Activated CD8-positive, alpha-beta T cell treated with anti-CD3 and anti-CD28 coated beads for 36 hours (primary cell): ENCODE results near the gene GALNT17. TPM values are rescaled to one million over a fixed set of nuclear protein-coding genes. Genes with fewer than 3 reads are reported as not detected.
"Not testable (repeated sequence)": the region's sequence is repeated elsewhere in the genome, so short reads cannot be mapped to it uniquely, and the experiment has no call there.

Experiments
- ATAC-seq: fragments of 200-7000 bp; cut with Tn5 transposase; one replicate; pipeline ENCODE4 v1.10.0; 2021; ENCODE audit warnings: mild to moderate bottlenecking, moderate library complexity
- CTCF ChIA-PET: fragments of 350-600 bp; sonication (Branson Sonifier 250); formaldehyde crosslinking; loops from one replicate; lab custom pipeline; 2021; ENCODE audit warnings: antibody characterized with exemption; lab: Charles Lee
- POLR2A ChIA-PET: fragments of 350-600 bp; sonication (Branson Sonifier 250); formaldehyde crosslinking; loops from one replicate; lab custom pipeline; 2021; ENCODE audit warnings: antibody characterized with exemption; lab: Charles Lee
- DNase-seq: peaks from one replicate; pipeline ENCODE4 v3.0.0-alpha.2; 2020
- H3K27ac Mint-ChIP-seq: one replicate; pipeline ENCODE4 v1.8.0; 2021; ENCODE audit warnings: mild to moderate bottlenecking, mixed read lengths
- H3K27me3 Mint-ChIP-seq: one replicate; pipeline ENCODE4 v1.8.0; 2021; ENCODE audit warnings: mixed read lengths
- H3K36me3 Mint-ChIP-seq: one replicate; pipeline ENCODE4 v1.8.0; 2021; ENCODE audit warnings: low read depth, mixed read lengths
- H3K4me1 Mint-ChIP-seq: one replicate; pipeline ENCODE4 v1.8.0; 2021; ENCODE audit warnings: low read depth, mixed read lengths
- H3K4me3 Mint-ChIP-seq: one replicate; pipeline ENCODE4 v1.8.0; 2021; ENCODE audit warnings: mild to moderate bottlenecking, moderate library complexity, mixed read lengths
- H3K9me3 Mint-ChIP-seq: one replicate; pipeline ENCODE4 v1.8.0; 2021; ENCODE audit warnings: mixed read lengths
- intact Hi-C: fragments of 100-400 bp; cut with micrococcal nuclease; formaldehyde crosslinking; loops from one replicate; pipeline ENCODE4 v1.10.0; 2022
- total RNA-seq, 2 experiments: library from RNA; stranded (reverse); gene quantifications; one replicate each; pipeline ENCODE4 v1.2.3, GENCODE V29; 2021
- TF ChIP-seq, protein P1 (sequence below): fragments of 200-600 bp; IDR thresholded peaks from one replicate; pipeline ENCODE4 v1.8.0; 2022; ENCODE audit warnings: antibody characterized with exemption, mild to moderate bottlenecking

GALNT17 gene
- total RNA-seq, 2 experiments from 2014 or later = not detected

DNA sequence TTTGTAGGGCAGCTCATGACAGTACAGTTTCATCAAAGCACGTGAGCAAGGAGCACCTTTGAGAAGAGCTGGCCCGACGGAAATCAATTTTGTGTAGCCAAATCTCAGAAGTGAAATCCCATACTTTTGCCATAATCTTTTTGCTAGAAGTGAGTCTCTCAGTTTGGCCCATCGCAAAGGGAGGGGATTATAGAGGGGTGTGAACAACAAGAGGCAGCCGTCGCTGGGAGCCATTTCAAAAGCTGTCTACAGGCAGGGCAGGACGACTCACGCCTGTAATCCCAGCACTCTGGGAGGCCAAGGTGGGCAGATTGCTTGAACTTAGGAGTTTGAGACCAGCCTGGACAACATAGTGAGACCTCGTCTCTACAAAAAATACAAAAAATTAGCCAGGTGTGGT lies 599.8 kb downstream of the GALNT17 start:
- H3K4me3 Mint-ChIP-seq = no peak overlapping the region
- no peak overlapping the region for H3K27ac Mint-ChIP-seq
- no peak for ATAC-seq
- ChIA-PET CTCF (interaction anchor here (1.0 kb wide), 1 partner anchor 143 kb away, joined by 3 read pairs; no protein-coding TSS in a partner anchor), POLR2A (no interaction called here)
- no peaks in the 10 kb centered on the region for H3K4me1 Mint-ChIP-seq
- H3K36me3 Mint-ChIP-seq = no peaks in the 10 kb centered on the region
- intact Hi-C loops = loop anchor here (2.0 kb wide), 1 partner anchor 875 kb away; no protein-coding TSS in a partner anchor
- H3K27me3 Mint-ChIP-seq = peaks cover 6% of the 10 kb centered on the region
- no peak for DNase-seq
- TF ChIP-seq, protein P1, sequence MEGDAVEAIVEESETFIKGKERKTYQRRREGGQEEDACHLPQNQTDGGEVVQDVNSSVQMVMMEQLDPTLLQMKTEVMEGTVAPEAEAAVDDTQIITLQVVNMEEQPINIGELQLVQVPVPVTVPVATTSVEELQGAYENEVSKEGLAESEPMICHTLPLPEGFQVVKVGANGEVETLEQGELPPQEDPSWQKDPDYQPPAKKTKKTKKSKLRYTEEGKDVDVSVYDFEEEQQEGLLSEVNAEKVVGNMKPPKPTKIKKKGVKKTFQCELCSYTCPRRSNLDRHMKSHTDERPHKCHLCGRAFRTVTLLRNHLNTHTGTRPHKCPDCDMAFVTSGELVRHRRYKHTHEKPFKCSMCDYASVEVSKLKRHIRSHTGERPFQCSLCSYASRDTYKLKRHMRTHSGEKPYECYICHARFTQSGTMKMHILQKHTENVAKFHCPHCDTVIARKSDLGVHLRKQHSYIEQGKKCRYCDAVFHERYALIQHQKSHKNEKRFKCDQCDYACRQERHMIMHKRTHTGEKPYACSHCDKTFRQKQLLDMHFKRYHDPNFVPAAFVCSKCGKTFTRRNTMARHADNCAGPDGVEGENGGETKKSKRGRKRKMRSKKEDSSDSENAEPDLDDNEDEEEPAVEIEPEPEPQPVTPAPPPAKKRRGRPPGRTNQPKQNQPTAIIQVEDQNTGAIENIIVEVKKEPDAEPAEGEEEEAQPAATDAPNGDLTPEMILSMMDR = no peak
- H3K9me3 Mint-ChIP-seq = peaks cover 1% of the 10 kb centered on the region

DNA sequence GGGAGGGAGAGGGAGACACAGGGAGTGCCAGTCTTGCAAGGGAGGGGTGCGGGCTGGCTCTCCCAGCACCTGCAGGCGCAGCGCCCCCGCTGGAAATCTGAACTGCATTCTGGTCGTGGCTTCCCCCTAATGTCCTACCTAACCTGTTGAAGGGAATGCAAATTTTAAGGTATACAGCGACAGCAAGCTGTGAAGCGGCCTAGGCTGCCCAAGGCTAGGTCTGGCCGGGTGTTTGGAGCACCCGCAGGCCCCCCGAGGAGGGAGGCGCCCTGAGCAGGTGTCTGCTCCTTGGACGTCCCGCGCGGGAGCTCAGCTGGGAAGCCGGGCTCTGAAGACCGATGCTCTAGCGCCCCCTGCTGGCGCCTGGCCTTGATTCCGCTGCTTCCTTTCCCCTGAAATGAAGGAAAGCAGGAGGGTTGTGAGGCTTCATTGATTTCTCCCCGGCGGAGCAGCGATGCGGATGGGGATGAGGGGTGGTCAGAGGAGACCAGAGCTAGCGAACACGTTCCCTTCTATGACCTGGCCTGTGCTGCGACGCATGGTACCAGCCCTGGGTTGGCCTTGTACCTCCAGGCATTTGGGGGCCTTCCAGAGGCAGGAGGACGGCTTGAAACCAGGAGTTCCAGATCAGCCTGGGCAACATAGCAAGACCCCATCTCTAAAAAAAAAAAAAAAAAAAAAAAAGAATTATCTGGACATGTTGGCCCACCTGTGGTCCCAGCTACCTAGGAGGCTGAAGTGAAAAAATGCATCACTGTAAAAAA lies 601.3 kb downstream of the GALNT17 start:
- no peak for ATAC-seq
- Mint-ChIP-seq H3K27me3 (peaks cover 6% of the 10 kb centered on the region), H3K36me3 (no peaks in the 10 kb centered on the region), H3K27ac (no peak overlapping the region), H3K9me3 (peaks cover 1% of the 10 kb centered on the region), H3K4me3 (no peak overlapping the region), H3K4me1 (no peaks in the 10 kb centered on the region)
- TF ChIP-seq, protein P1 = peak; percentile 88
- intact Hi-C loops = loop anchor here (2.0 kb wide), 1 partner anchor 876 kb away; no protein-coding TSS in a partner anchor
- POLR2A ChIA-PET = no interaction called here
- DNase-seq = peak; percentile 77
- CTCF ChIA-PET = interaction anchor here (0.6 to 4.3 kb wide), 8 partner anchors 9 to 904 kb away, joined by 3 to 21 read pairs (median 3); no protein-coding TSS in a partner anchor

DNA sequence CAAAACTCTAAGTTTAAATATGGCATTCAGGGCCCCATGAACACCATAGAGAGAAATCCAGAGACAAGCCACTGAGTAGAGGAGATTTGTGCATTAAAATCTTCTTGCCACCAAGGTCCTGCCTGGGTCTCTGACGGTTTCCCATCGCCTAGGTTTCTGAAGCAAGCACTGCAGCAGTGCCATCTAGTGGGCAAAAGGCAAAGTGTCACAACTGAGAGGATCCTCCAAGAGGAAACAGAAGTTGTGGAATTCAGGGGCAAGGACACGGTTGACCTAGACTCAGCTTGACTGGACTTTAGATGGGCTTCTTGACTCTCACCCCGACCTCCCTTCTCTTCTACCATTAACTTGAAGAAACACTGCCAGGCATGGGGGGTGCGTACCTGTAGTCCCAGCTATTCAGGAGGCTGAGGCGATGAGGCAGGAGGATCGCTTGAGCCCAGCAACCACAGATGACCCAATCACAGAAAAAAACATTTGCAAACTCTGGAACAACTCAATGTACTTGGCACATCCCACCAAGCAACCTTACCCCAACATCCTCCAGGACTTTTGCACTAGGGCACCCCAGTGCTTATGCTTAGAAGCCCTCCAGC lies 604.1 kb downstream of the GALNT17 start:
- no peaks in the 10 kb centered on the region for H3K4me1 Mint-ChIP-seq
- no peaks in the 10 kb centered on the region for H3K36me3 Mint-ChIP-seq
- TF ChIP-seq, protein P1 = peak; percentile 82
- H3K27me3 Mint-ChIP-seq = peaks cover 6% of the 10 kb centered on the region
- ATAC-seq (no peak), DNase-seq (peak; percentile 66)
- H3K4me3 Mint-ChIP-seq = no peak overlapping the region
- no peak overlapping the region for H3K27ac Mint-ChIP-seq
- no peaks in the 10 kb centered on the region for H3K9me3 Mint-ChIP-seq
- CTCF ChIA-PET = interaction anchor here (0.8 to 4.3 kb wide), 8 partner anchors 9 to 1022 kb away, joined by 3 to 21 read pairs (median 4); no protein-coding TSS in a partner anchor
- POLR2A ChIA-PET = no interaction called here
- intact Hi-C loops = no loop called here

DNA sequence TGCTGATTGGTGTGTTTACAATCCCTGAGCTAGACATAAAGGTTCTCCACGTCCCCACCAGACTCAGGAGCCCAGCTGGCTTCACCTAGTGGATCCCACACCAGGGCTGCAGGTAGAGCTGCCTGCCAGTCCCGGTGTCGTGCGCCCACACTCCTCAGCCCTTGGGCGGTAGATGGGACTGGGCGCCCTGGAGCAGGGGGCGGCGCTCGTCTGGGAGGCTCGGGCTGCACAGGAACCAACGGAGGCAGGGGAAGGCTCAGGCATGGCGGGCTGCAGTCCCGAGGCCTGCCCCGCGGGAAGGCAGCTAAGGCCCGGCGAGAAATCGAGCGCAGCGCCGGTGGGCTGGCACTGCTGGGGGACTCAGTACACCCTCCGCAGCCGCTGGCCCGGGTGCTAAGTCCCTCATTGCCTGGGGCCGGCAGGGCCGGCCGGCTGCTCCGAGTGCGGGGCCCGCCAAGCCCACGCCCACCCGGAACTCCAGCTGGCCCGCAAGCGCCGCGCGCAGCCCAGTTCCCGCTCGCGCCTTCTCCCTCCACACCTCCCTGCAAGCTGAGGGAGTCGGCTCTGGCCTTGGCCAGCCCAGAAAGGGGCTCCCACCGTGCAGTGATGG lies 606.1 kb downstream of the GALNT17 start:
- ATAC-seq, CTCF ChIA-PET, H3K4me1 Mint-ChIP-seq, H3K36me3 Mint-ChIP-seq, H3K9me3 Mint-ChIP-seq, intact Hi-C loops, H3K27ac Mint-ChIP-seq, H3K27me3 Mint-ChIP-seq, DNase-seq, H3K4me3 Mint-ChIP-seq, POLR2A ChIA-PET: not testable (repeated sequence)

DNA sequence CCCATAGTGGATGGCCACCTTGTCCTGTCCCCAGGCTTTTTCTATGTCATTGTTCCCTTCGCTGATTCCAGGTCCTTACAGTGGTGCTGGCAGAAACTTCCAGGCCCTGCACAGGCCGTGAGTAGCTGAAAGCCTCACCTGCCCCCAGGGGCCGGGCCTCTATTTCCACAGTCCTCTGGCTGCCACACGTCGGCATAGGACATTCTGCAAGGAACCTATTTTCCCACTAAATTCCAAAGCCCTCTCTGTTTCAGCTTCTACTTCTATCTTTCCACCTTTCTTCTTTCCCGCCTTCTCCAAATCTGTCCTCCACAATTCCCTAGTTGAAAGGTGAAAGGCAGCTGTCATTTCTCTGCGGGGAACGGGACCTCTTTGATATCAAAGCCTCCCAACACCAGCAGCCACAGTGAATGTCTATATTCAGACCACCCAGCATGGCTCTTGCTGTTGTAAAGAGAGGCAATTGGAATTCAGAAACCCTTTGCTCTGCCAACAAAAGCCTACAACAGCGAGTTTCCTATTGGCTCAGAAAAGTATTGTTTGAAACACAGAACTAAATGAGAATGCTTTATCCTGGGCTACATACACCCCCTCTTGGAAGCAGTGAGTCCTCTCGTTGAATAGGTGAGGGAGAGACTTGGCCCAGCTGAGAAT lies 607.7 kb downstream of the GALNT17 start:
- no peak for ATAC-seq
- intact Hi-C loops = no loop called here

More for the DNA sequence above, 607.7 kb downstream of the GALNT17 start:
- no peaks in the 10 kb centered on the region for H3K36me3 Mint-ChIP-seq
- CTCF ChIA-PET = no interaction called here
- no peaks in the 10 kb centered on the region for H3K4me1 Mint-ChIP-seq
- no peak for DNase-seq
- TF ChIP-seq, protein P1 = no peak
- POLR2A ChIA-PET = no interaction called here
- H3K4me3 Mint-ChIP-seq = no peak overlapping the region
- H3K9me3 Mint-ChIP-seq = peaks cover 3% of the 10 kb centered on the region
- no peaks in the 10 kb centered on the region for H3K27me3 Mint-ChIP-seq
- no peak overlapping the region for H3K27ac Mint-ChIP-seq
